GM18498 (cell line): ENCODE data around the gene RASSF8.

Source experiments
- ATAC-seq: cut with Tn5 transposase; IDR thresholded peaks from one replicate; pipeline ENCODE4 v1.9.1; 2021; ENCODE audit warnings: mild to moderate bottlenecking, moderate library complexity; ENCODE audit not compliant: unreplicated experiment

Gene RASSF8

GRCh38 chr12:26026713-26027112, 68.2 kb downstream of the RASSF8 start:
- ATAC-seq: no peak

- no peak for ATAC-seq
These were observed 68.9 kb downstream of the RASSF8 start for GRCh38 chr12:26027401-26027800.

- ATAC-seq: no peak
These were observed 70.7 kb downstream of the RASSF8 start for GRCh38 chr12:26028953-26029735.

GRCh38 chr12:26029736-26030022, 71.2 kb downstream of the RASSF8 start:
- ATAC-seq: no peak

GRCh38 chr12:26030371-26030770, 71.9 kb downstream of the RASSF8 start:
- ATAC-seq: no peak

GRCh38 chr12:26031318-26031717, 72.8 kb downstream of the RASSF8 start:
- ATAC-seq: no peak

- ATAC-seq: no peak
These were observed 73.3 kb downstream of the RASSF8 start for GRCh38 chr12:26031827-26032226.

- ATAC-seq: no peak
These were observed 73.8 kb downstream of the RASSF8 start for GRCh38 chr12:26032290-26032689.

- ATAC-seq: no peak
These were observed 74.3 kb downstream of the RASSF8 start for GRCh38 chr12:26032719-26033241.

GRCh38 chr12:26034371-26035142, 76.1 kb downstream of the RASSF8 start:
- ATAC-seq: no peak

- ATAC-seq: no peak
These were observed 78.4 kb downstream of the RASSF8 start for GRCh38 chr12:26036877-26037276.

- ATAC-seq: no peak
These were observed 79.2 kb downstream of the RASSF8 start for GRCh38 chr12:26037615-26038220.

- no peak for ATAC-seq
These were observed 84.2 kb downstream of the RASSF8 start for GRCh38 chr12:26042645-26043044.

GRCh38 chr12:26043135-26044006, 84.9 kb downstream of the RASSF8 start:
- ATAC-seq: no peak

- ATAC-seq: no peak
These were observed 85.5 kb downstream of the RASSF8 start for GRCh38 chr12:26044007-26044394.

- no peak for ATAC-seq
These were observed 86.1 kb downstream of the RASSF8 start for GRCh38 chr12:26044592-26044991.

- ATAC-seq: no peak
These were observed 87.7 kb downstream of the RASSF8 start for GRCh38 chr12:26046203-26046602.

GRCh38 chr12:26046906-26047305, 88.4 kb downstream of the RASSF8 start:
- no peak for ATAC-seq

GRCh38 chr12:26047401-26048226, 89.1 kb downstream of the RASSF8 start:
- no peak for ATAC-seq

GRCh38 chr12:26052652-26053051, 94.2 kb downstream of the RASSF8 start:
- ATAC-seq: no peak
